ENCODE data around the gene THSD4. TPM values are rescaled to one million over a fixed set of nuclear protein-coding genes. Genes with fewer than 3 reads are reported as not detected.

The THSD4 gene
- total and polyA plus RNA-seq, 9 of the 15 experiments (the other 6 are each of a cell fraction or from before 2014, with no cell fraction given) = 0.04 TPM; not detected in 5

GRCh38 chr15:71564217-71564616 is 448.9 kb downstream of the THSD4 start (continued):
- TF ChIP-seq E2F3 (CRISPR knock-in tag; IDR thresholded peaks at IDR 0.05) (no peak), ZNF354B (CRISPR knock-in tag; IDR thresholded peaks at IDR 0.05) (no peak), ZNF140 (CRISPR knock-in tag; IDR thresholded peaks at IDR 0.05) (no peak)

- H3K9me3 ChIP-seq (replicated peaks; ENCODE audit: control insufficient read depth, insufficient read depth, low read depth, low read length) = no peaks in the 10 kb centered on the region
- no peak for FAIRE-seq
- WGBS (ENCODE audit: insufficient coverage, low coverage, missing lambda C conversion rate) = 0% methylated on average over 1 of the region's 1 CpG
- no peak overlapping the region for H3K27ac ChIP-seq (ENCODE audit: extremely low read depth, low read depth, low read length)
- POLR2A ChIA-PET = no interaction called here
- CTCF ChIA-PET (ENCODE audit: low intra/inter-chr PET ratio) = no interaction called here
- no peaks in the 10 kb centered on the region for H3K27me3 ChIP-seq (ENCODE audit: control insufficient read depth in 2 of 2, insufficient read depth in 2 of 2, low read length in 2 of 2)
- H3K36me3 ChIP-seq (ENCODE audit: control insufficient read depth, insufficient read depth, low read length) = no peaks in the 10 kb centered on the region
- no peak overlapping the region for H3K4me2 ChIP-seq (ENCODE audit: insufficient read depth, low read length)
- no peak overlapping the region for H2AFZ ChIP-seq (ENCODE audit: low read depth, low read length)
- intact Hi-C loops (cut with micrococcal nuclease) (no loop called here), in situ Hi-C loops (cut with MboI) (no loop called here)
- H4K20me1 ChIP-seq (replicated peaks; ENCODE audit: control insufficient read depth, insufficient read depth, low read length) = no peaks in the 10 kb centered on the region
- DNase-seq (ENCODE audit: extremely low read depth in 1 of 4, low spot score in 3 of 4) = no peak
- ATAC-seq = no peak
- TF ChIP-seq KAT7 (CRISPR knock-in tag; IDR thresholded peaks at IDR 0.05; ENCODE audit: borderline replicate concordance) (no peak), MED1 (CRISPR knock-in tag; IDR thresholded peaks at IDR 0.05; ENCODE audit: borderline replicate concordance) (no peak), MITF (IDR thresholded peaks at IDR 0.05) (no peak), SETDB1 (IDR thresholded peaks at IDR 0.05; ENCODE audit: low read length) (no peak)
- H3K4me1 ChIP-seq (replicated peaks in 1 of 2; ENCODE audit: control insufficient read depth in 2 of 2, insufficient read depth in 2 of 2, low read length in 2 of 2) = no peaks in the 10 kb centered on the region
- no peak overlapping the region for H3K4me3 ChIP-seq
- H3K9ac ChIP-seq (ENCODE audit: insufficient read depth in 1 of 2, low read depth in 2 of 2, low read length in 2 of 2) = no peak overlapping the region
- H3K9me1 ChIP-seq (ENCODE audit: control insufficient read depth, insufficient read depth, low read length) = no peaks in the 10 kb centered on the region
- no peaks in the 10 kb centered on the region for H3K79me2 ChIP-seq (ENCODE audit: control insufficient read depth, insufficient read depth, low read length)
- no TSS peak for BruUV-seq (replicated peaks)
These were observed 449.7 kb downstream of the THSD4 start for GRCh38 chr15:71565006-71565405.
